Mesothelial cell of epicardium (in vitro differentiated cells): ENCODE results near the gene CCT5. TPM values are rescaled to one million over a fixed set of nuclear protein-coding genes. Genes with fewer than 3 reads are reported as not detected.
"Not testable (repeated sequence)": the region's sequence is repeated elsewhere in the genome, so short reads cannot be mapped to it uniquely, and the experiment has no call there.

Experiments used
- DNase-seq, 2 experiments: peaks; one replicate each; pipeline ENCODE4 v3.0.0; 2021; ENCODE audit warnings: low spot score in 2 of 2; ENCODE audit not compliant: unreplicated experiment in 2 of 2
- H3K27ac Mint-ChIP-seq: 2 replicates; pipeline ENCODE4 v1.8.0; 2021; ENCODE audit warnings: mixed read lengths
- H3K27me3 Mint-ChIP-seq: 2 replicates; pipeline ENCODE4 v1.8.0; 2021; ENCODE audit warnings: low read depth, mixed read lengths
- H3K36me3 Mint-ChIP-seq: 2 replicates; pipeline ENCODE4 v1.8.0; 2021; ENCODE audit warnings: mixed read lengths
- H3K4me1 Mint-ChIP-seq: 2 replicates; pipeline ENCODE4 v1.8.0; 2021; ENCODE audit warnings: mixed read lengths
- H3K4me3 Mint-ChIP-seq: 2 replicates; pipeline ENCODE4 v1.8.0; 2021; ENCODE audit warnings: mild to moderate bottlenecking, moderate library complexity, mixed read lengths
- H3K9me3 Mint-ChIP-seq: 2 replicates; pipeline ENCODE4 v1.8.0; 2021; ENCODE audit warnings: mixed read lengths
- CTCF ChIP-seq: fragments of 200-600 bp; sonication (generic); IDR thresholded peaks from one replicate; pipeline ENCODE4 v1.5.0; 2021; ENCODE audit warnings: antibody characterized with exemption; ENCODE audit not compliant: unreplicated experiment
- total RNA-seq: library from RNA; stranded (reverse); gene quantifications from 3 replicates; pipeline ENCODE4 v1.2.1, GENCODE V29; 2021

CCT5 gene
- total RNA-seq, 1 donor from 2014 or later, result 141 TPM

GRCh38 chr5:10279328-10279727, 29.2 kb downstream of the CCT5 start:
- H3K4me1 Mint-ChIP-seq, result peaks cover 4% of the 10 kb centered on the region
- no peak overlapping the region for H3K4me3 Mint-ChIP-seq
- H3K9me3 Mint-ChIP-seq, result no peaks in the 10 kb centered on the region
- no peak for TF ChIP-seq CTCF
- H3K27me3 Mint-ChIP-seq, result no peaks in the 10 kb centered on the region
- no peak for DNase-seq
- peaks cover 15% of the 10 kb centered on the region for H3K36me3 Mint-ChIP-seq
- H3K27ac Mint-ChIP-seq, result no peak overlapping the region

- Mint-ChIP-seq H3K4me3 (no peak overlapping the region), H3K4me1 (peaks cover 4% of the 10 kb centered on the region), H3K36me3 (peaks cover 15% of the 10 kb centered on the region)
Observed at GRCh38 chr5:10279925-10280720, 30.0 kb downstream of the CCT5 start.

GRCh38 chr5:10283927-10284635, 34.0 kb downstream of the CCT5 start:
- Mint-ChIP-seq H3K36me3 (peaks cover 22% of the 10 kb centered on the region), H3K27me3 (no peaks in the 10 kb centered on the region), H3K9me3 (no peaks in the 10 kb centered on the region), H3K4me3 (no peak overlapping the region), H3K27ac (no peak overlapping the region), H3K4me1 (no peaks in the 10 kb centered on the region)
- peak; percentile 90 for TF ChIP-seq CTCF
- peak; percentile 66 to 89 for DNase-seq

More at GRCh38 chr5:10279925-10280720, 30.0 kb downstream of the CCT5 start:
- Mint-ChIP-seq H3K9me3 (no peaks in the 10 kb centered on the region), H3K27ac (no peak overlapping the region), H3K27me3 (no peaks in the 10 kb centered on the region)
- DNase-seq, result no peak
- no peak for TF ChIP-seq CTCF

- not testable (repeated sequence) for H3K27me3 Mint-ChIP-seq, H3K9me3 Mint-ChIP-seq, H3K27ac Mint-ChIP-seq, H3K4me1 Mint-ChIP-seq, DNase-seq, H3K4me3 Mint-ChIP-seq
- H3K36me3 Mint-ChIP-seq, result peaks cover 20% of the 10 kb centered on the region
Observed at GRCh38 chr5:10285362-10285761, 35.3 kb downstream of the CCT5 start.

- Mint-ChIP-seq H3K4me3 (no peak overlapping the region), H3K27ac (no peak overlapping the region), H3K9me3 (no peaks in the 10 kb centered on the region), H3K4me1 (no peaks in the 10 kb centered on the region), H3K27me3 (no peaks in the 10 kb centered on the region), H3K36me3 (peaks cover 26% of the 10 kb centered on the region)
- no peak for TF ChIP-seq CTCF
- no peak for DNase-seq
Observed at GRCh38 chr5:10286162-10286861, 36.2 kb downstream of the CCT5 start.

GRCh38 chr5:10286862-10287227, 36.8 kb downstream of the CCT5 start:
- Mint-ChIP-seq H3K4me3 (no peak overlapping the region), H3K4me1 (no peaks in the 10 kb centered on the region), H3K9me3 (no peaks in the 10 kb centered on the region), H3K36me3 (peaks cover 29% of the 10 kb centered on the region), H3K27ac (no peak overlapping the region), H3K27me3 (no peaks in the 10 kb centered on the region)
- no peak for TF ChIP-seq CTCF
- no peak for DNase-seq
